Left ventricle myocardium inferior (tissue), 1 donor: ENCODE results near the gene WFDC1. TPM values are rescaled to one million over a fixed set of nuclear protein-coding genes. Genes with fewer than 3 reads are reported as not detected.
"Not testable (repeated sequence)": the region's sequence is repeated elsewhere in the genome, so short reads cannot be mapped to it uniquely, and the experiment has no call there.

Source experiments
- DNase-seq: peaks from one replicate; pipeline ENCODE4 v3.0.0-alpha.2; 2020
- H3K27ac ChIP-seq: fragments of 200-600 bp; replicated peaks from 2 replicates; pipeline ENCODE4 v1.8.0; 2021
- H3K27me3 ChIP-seq: fragments of 200-600 bp; 2 replicates; pipeline ENCODE4 v1.8.0; 2021; ENCODE audit warnings: low read depth
- H3K36me3 ChIP-seq: fragments of 200-600 bp; 2 replicates; pipeline ENCODE4 v1.8.0; 2021
- H3K4me1 ChIP-seq: fragments of 200-600 bp; 2 replicates; pipeline ENCODE4 v1.8.0; 2021
- H3K4me3 ChIP-seq: fragments of 200-600 bp; 2 replicates; pipeline ENCODE4 v1.8.0; 2021; ENCODE audit warnings: mild to moderate bottlenecking, moderate library complexity
- H3K9me3 ChIP-seq: fragments of 200-600 bp; replicated peaks from 2 replicates; pipeline ENCODE4 v1.8.0; 2021
- intact Hi-C: fragments of 100-400 bp; cut with micrococcal nuclease; formaldehyde crosslinking; loops from one replicate; pipeline ENCODE4 v1.11.0; 2022
- total RNA-seq: library from RNA; stranded (reverse); fragmentation: NEBNext Ultra II Directional; extraction: Animal tissue kit (Norgen Biotek cat#: 25700); gene quantifications from one replicate; pipeline ENCODE4 v1.2.1, GENCODE V29; 2021
- TF ChIP-seq, protein P1 (sequence below): fragments of 200-600 bp; IDR thresholded peaks from 2 replicates; pipeline ENCODE4 v1.8.0; 2021; ENCODE audit warnings: antibody characterized with exemption, mild to moderate bottlenecking, borderline replicate concordance
- donor health status: DM: no; HTN: yes; CAD: no; lungs with severe emphysema.

The WFDC1 gene
- total RNA-seq, 1 donor from 2014 or later, result 1.3 TPM

GRCh38 chr16:84331998-84332780 is 37.5 kb downstream of the WFDC1 start:
- H3K4me3 ChIP-seq, result no peak overlapping the region
- H3K27me3 ChIP-seq, result peaks cover 7% of the 10 kb centered on the region
- no peaks in the 10 kb centered on the region for H3K4me1 ChIP-seq
- intact Hi-C loops, result no loop called here
- TF ChIP-seq, protein P1, sequence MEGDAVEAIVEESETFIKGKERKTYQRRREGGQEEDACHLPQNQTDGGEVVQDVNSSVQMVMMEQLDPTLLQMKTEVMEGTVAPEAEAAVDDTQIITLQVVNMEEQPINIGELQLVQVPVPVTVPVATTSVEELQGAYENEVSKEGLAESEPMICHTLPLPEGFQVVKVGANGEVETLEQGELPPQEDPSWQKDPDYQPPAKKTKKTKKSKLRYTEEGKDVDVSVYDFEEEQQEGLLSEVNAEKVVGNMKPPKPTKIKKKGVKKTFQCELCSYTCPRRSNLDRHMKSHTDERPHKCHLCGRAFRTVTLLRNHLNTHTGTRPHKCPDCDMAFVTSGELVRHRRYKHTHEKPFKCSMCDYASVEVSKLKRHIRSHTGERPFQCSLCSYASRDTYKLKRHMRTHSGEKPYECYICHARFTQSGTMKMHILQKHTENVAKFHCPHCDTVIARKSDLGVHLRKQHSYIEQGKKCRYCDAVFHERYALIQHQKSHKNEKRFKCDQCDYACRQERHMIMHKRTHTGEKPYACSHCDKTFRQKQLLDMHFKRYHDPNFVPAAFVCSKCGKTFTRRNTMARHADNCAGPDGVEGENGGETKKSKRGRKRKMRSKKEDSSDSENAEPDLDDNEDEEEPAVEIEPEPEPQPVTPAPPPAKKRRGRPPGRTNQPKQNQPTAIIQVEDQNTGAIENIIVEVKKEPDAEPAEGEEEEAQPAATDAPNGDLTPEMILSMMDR, result no peak
- no peak for DNase-seq
- peaks cover 26% of the 10 kb centered on the region for H3K9me3 ChIP-seq
- no peaks in the 10 kb centered on the region for H3K36me3 ChIP-seq
- H3K27ac ChIP-seq, result no peak overlapping the region

GRCh38 chr16:84332975-84333684 is 38.5 kb downstream of the WFDC1 start:
- Histone ChIP-seq H3K36me3 (no peaks in the 10 kb centered on the region), H3K27me3 (peaks cover 1% of the 10 kb centered on the region), H3K9me3 (peaks cover 35% of the 10 kb centered on the region), H3K4me3 (no peak overlapping the region), H3K4me1 (no peaks in the 10 kb centered on the region), H3K27ac (no peak overlapping the region)
- intact Hi-C loops, result no loop called here
- DNase-seq, result no peak
- TF ChIP-seq, protein P1, result no peak

DNA sequence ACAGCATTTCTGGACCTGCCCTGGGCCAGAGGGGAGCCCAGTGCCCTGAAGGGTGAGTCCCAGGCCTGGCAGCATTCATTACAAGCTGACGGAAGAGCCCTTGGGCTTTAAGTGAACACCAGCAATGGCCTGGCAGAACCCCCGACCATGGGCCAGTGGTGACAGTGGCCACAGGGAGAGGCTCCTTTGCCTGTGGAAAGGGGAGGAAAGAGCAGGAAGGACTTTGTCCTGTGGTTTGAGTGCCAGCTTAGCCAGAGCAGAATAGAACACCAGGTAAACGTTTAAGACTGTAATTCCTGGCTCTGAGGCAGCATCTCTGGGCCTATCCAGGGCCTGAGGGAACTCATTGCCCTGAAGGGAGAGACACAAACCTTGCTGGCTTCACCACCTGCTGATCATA is 39.4 kb downstream of the WFDC1 start:
- intact Hi-C loops, result no loop called here
- TF ChIP-seq, protein P1, result no peak
- Histone ChIP-seq H3K4me1 (no peaks in the 10 kb centered on the region), H3K4me3 (no peak overlapping the region), H3K9me3 (peaks cover 35% of the 10 kb centered on the region), H3K36me3 (no peaks in the 10 kb centered on the region), H3K27me3 (no peaks in the 10 kb centered on the region), H3K27ac (no peak overlapping the region)
- DNase-seq, result no peak

DNA sequence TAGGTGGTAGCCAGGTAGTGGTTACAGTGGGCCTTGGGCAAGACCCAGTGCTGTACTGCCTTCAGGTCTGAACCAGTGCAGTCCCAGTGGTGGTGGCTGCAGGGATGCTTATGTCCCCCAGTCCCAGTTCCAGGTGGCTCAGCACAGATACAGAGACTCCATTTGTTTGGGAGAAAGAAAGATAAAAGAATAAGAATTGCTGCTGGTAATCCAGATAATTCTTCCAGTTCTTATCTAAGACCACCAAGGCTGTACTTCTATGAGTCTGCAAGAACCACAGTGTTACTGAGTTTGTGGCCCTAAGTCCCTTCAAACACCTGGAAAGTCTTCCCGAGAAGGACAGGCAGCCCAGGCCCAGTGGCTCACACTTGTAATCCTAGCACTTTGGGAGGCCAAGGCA is 39.8 kb downstream of the WFDC1 start:
- DNase-seq, result no peak
- TF ChIP-seq, protein P1, result no peak
- Histone ChIP-seq H3K4me1 (no peaks in the 10 kb centered on the region), H3K36me3 (no peaks in the 10 kb centered on the region), H3K27ac (no peak overlapping the region), H3K4me3 (no peak overlapping the region), H3K27me3 (no peaks in the 10 kb centered on the region), H3K9me3 (peaks cover 35% of the 10 kb centered on the region)
- intact Hi-C loops, result no loop called here

- intact Hi-C loops, H3K4me3 ChIP-seq, H3K36me3 ChIP-seq, DNase-seq, H3K27me3 ChIP-seq, H3K27ac ChIP-seq, H3K4me1 ChIP-seq: not testable (repeated sequence)
- H3K9me3 ChIP-seq, result peaks cover 35% of the 10 kb centered on the region
These were observed 42.6 kb downstream of the WFDC1 start for GRCh38 chr16:84337236-84337635.

DNA sequence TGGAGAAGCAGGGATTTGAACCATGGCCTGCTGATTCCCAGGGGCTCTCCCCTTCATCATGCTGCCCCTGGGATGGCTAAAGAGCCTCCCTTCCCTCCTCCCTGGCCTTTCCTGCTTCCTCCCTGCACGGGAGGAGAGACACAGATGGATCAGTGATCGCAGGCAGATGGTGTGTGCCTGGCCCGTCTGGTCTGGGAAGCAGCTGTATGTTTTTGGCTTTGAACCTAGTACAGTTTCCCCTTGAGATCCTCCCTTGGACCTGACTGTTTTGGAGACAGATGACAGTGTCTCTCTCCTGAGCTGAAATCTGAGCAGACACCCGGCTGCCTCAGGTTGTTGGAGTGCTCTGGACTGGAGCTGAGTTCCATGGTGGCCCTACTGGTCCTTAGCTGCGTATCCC is 44.6 kb downstream of the WFDC1 start:
- TF ChIP-seq, protein P1, result no peak
- Histone ChIP-seq H3K27ac (no peak overlapping the region), H3K4me3 (no peak overlapping the region), H3K36me3 (no peaks in the 10 kb centered on the region), H3K27me3 (no peaks in the 10 kb centered on the region), H3K9me3 (peaks cover 35% of the 10 kb centered on the region), H3K4me1 (no peaks in the 10 kb centered on the region)
- DNase-seq, result no peak
- intact Hi-C loops, result no loop called here
